GM11168 (cell line): ENCODE data around the gene TUFT1.
"Not testable (repeated sequence)": the region's sequence is repeated elsewhere in the genome, so short reads cannot be mapped to it uniquely, and the experiment has no call there.

ENCODE experiments used
- in situ Hi-C: fragments of 300-500 bp; cut with MboI; formaldehyde crosslinking; loops from one replicate; pipeline ENCODE4 v1.12.0; 2022; ENCODE audit warnings: low sequenced_read_pairs; ENCODE audit not compliant: unreplicated experiment

Gene TUFT1

DNA sequence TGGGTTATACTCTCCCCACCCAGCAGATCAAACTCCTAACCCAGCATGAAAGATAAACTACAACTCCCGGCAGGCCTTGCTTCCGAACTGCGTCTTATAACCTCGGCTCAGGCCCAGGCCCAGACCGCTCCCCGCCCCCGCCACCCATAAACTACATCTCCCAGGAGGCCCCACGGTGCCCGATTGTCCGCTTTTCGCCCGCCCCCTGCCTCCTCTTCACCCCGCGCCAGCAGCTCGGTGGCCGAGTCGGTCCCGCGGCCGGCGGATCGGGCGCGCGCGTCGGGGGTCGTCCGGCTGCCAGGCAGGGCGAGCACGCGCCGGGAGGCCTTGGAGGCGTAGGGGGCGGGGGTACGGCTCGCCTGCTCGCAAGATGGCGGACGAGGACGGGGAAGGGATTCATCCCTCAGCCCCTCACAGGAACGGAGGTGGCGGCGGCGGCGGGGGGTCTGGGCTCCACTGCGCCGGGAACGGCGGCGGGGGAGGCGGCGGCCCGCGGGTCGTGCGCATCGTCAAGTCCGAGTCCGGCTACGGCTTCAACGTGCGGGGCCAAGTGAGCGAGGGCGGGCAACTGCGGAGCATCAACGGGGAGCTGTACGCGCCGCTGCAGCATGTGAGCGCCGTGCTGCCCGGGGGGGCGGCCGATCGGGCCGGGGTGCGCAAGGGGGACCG is 71.9 kb downstream of the TUFT1 start, which contains the start of gene SNX27:
SNX27 (plus strand) TSS at position 219 of the 669 bp plus-strand sequence; CDS start at position 371, 152 bp downstream.
- in situ Hi-C loops = no loop called here

DNA sequence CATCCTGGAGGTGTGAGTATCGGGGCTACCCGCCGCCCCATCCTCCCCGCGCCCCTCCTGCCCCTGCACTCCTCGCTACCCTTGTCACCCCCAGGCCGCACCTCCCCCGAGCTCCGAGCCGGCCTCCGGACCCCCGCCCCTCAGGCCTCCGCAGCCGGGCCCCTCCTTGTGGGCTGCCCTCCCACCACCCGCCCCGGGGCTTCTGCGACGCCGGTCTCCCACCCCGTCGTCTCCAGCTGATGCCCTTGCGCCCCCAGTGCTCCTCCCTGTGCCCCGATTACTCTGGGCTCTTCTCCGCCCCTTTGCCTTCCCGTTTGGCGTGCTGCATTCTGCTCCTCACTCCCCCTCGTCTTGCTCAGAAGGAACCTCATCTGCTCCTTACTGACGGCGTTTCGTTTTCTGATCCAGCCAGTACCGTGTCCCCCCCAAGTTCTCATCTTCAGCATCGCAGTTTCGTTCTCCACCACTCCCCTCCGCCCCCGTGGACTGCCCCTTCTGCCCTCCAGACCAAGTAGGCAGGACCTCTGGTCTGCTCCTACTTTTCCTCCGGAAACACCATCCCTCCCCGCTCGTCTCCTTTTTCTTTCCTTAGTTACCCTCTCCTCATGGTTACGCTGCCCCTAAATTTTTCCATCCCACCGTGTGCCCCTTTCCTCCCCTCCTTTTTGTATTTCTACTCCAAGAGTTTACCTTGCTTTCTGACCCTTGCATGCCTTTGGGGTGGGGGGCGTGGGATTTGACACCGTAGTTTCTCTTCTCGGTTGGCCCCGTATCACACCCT is 72.6 kb downstream of the TUFT1 start:
- in situ Hi-C loops = no loop called here

GRCh38 chr1:151613282-151613780 is 73.2 kb downstream of the TUFT1 start:
- in situ Hi-C loops = no loop called here

DNA sequence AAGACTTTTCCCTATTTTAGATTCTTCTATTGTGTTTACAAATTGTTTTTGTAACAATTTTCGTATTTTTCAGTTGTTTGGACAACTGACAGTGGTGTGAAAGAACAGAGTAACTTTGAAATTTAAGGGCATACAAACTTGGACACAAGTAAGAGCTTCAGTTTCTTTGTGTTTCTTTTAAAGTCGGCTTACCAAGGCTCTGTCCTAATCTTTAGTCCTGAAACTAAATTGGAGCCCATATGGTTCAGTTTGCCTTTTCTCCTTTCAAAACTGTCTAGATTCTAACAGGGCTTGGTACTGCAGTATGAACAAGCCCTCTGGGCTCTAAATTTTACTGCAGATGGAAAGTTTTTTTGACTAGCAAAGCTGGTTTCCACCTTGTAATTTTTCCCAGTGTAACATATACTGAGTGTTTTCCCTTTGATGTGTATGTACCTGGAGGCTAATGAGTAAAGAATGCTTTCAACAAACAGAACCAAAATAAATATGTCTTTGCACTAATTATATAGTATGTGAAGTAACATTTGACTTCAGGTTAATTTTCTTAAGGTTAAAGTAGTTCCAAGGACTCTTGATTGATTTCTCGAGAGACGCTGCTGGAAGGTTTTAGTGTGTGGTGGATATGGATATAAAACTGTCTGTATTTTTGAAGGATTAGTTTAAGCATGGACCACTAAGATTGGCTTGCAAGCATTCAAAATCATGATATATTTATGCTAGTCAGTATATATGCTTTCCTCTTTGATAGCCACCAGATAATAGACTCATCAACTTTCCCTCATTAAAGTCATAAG is 75.8 kb downstream of the TUFT1 start:
- in situ Hi-C loops = no loop called here

- in situ Hi-C loops = no loop called here
Measured at GRCh38 chr1:151616505-151616849, 76.4 kb downstream of the TUFT1 start.

GRCh38 chr1:151618003-151618402 is 77.9 kb downstream of the TUFT1 start:
- in situ Hi-C loops = no loop called here

GRCh38 chr1:151618470-151618869 is 78.4 kb downstream of the TUFT1 start:
- in situ Hi-C loops = no loop called here

GRCh38 chr1:151618996-151619395 is 78.9 kb downstream of the TUFT1 start:
- in situ Hi-C loops = not testable (repeated sequence)

DNA sequence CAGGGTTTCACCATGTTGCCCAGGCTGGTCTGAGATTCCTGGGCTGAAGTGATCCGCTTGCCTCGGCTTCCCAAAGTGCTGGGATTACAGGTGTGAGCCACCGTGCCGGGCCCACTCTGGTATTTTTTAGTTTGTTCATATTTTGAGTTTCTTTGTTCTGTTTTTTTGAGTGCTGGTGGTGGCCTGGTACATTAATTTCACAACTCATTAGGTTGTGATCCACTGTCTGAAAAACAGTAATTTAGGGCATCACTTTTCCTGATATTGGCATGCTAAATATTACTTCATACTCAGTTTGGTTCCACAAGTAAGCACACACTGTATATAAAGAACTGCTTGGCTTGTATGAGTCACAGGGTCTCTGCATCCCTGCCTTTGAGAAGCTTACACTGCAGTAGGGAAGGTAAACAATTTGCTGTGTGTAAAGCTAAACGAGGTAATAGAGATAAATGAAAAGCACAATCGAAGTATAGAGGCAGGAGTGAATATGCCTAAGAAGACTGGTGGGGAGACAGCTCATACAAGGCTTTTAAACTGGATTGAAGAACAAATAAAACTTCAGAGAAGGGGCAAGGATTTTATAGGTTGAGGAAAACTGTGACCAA is 79.5 kb downstream of the TUFT1 start:
- in situ Hi-C loops = no loop called here

DNA sequence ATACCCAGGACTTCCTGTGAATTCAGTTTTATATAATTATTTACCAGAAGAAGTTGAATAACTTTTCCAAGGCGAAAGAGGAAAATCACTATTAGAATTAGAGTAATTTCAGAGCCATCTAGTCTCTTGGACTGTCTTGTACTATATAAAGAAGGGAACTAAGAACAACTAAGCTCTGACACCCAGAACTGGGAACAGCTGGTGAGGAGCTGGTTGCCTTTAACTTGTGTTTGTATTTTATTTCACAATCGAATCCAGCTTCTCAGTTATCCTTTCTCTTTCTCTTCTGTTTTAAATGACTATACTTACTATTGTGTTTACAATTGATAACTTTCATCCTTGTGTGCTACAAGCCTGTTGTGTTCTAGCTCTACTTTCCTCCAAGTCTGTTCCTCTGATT is 80.2 kb downstream of the TUFT1 start:
- in situ Hi-C loops = no loop called here

DNA sequence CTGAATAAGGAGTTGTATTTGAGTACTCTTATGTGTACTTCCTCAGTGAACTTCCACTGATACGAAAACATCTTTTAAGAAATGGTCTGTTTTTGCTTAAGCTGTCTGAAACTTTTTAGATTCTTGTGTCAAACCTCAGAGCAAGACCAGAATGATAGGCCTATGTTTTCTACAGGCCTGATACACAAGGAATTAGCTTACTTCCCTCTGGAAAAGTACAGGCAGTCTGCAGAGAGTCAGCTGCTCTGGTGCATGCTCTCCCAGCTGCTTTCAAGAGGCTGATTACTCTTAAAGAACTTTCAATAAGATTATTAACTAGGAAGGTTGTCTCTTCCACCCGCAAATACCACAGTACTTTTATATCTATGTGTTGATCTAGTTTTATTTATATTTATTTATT is 81.2 kb downstream of the TUFT1 start:
- in situ Hi-C loops = no loop called here

GRCh38 chr1:151624783-151625182 is 84.7 kb downstream of the TUFT1 start:
- in situ Hi-C loops = no loop called here

GRCh38 chr1:151626740-151627334 is 86.7 kb downstream of the TUFT1 start:
- in situ Hi-C loops = no loop called here

- in situ Hi-C loops = no loop called here
Measured at GRCh38 chr1:151629278-151629677, 89.2 kb downstream of the TUFT1 start.
